ENCODE measurements around the gene SEMA5A. TPM values are rescaled to one million over a fixed set of nuclear protein-coding genes. Genes with fewer than 3 reads are reported as not detected.

Gene SEMA5A
- total RNA-seq, 1 experiment from 2014 or later, result 0.15 TPM

- CTCF ChIA-PET, result no interaction called here
- Histone ChIP-seq H3K36me3 (ENCODE audit: control insufficient read depth, insufficient read depth, low read length) (no peaks in the 10 kb centered on the region), H3K9me3 (ENCODE audit: control insufficient read depth, insufficient read depth, low read depth, low read length) (no peaks in the 10 kb centered on the region), H3K27ac (ENCODE audit: low read length) (no peak overlapping the region), H3K4me1 (ENCODE audit: control insufficient read depth, insufficient read depth, low read length) (no peaks in the 10 kb centered on the region), H3K4me3 (ENCODE audit: low read depth in 2 of 2, low read length in 2 of 2) (no peak overlapping the region), H3K27me3 (ENCODE audit: control insufficient read depth, insufficient read depth, low read length) (no peaks in the 10 kb centered on the region)
- no TSS peak for BruUV-seq (replicated peaks)
- no peak for TF ChIP-seq TCF7L2 (IDR thresholded peaks at IDR 0.05; ENCODE audit: low read depth, low read length)
- TF ChIP-seq SIN3A (IDR thresholded peaks at IDR 0.05; ENCODE audit: borderline replicate concordance, insufficient read depth, low read depth, low read length), result no peak
- no peak for TF ChIP-seq POLR2AphosphoS5 (IDR thresholded peaks at IDR 0.05; ENCODE audit: low read depth, low read length)
- TF ChIP-seq REST (IDR thresholded peaks at IDR 0.05; ENCODE audit: insufficient read depth in 1 of 2, low read depth in 2 of 2, low read length in 1 of 2), result no peak
- no peak for TF ChIP-seq CTCF (IDR thresholded peaks at IDR 0.05)
- POLR2A ChIA-PET, result no interaction called here
- ATAC-seq, result no peak
- in situ Hi-C loops (cut with HindIII; ENCODE audit: low pct_unique_long_range_greater_than_20kb, low sequenced_read_pairs), result no loop called here
- intact Hi-C loops (cut with micrococcal nuclease; ENCODE audit: unreplicated experiment), result no loop called here
- DNase-seq (ENCODE audit: low read depth, low spot score), result no peak
These were observed 25.0 kb upstream of the SEMA5A start for GRCh38 chr5:9570876-9571275.

- Histone ChIP-seq H3K9me3 (ENCODE audit: control insufficient read depth, insufficient read depth, low read depth, low read length) (no peaks in the 10 kb centered on the region), H3K27ac (ENCODE audit: low read length) (no peak overlapping the region), H3K27me3 (ENCODE audit: control insufficient read depth, insufficient read depth, low read length) (no peaks in the 10 kb centered on the region; the same call in 1 of the 2 replicates), H3K4me1 (ENCODE audit: control insufficient read depth, insufficient read depth, low read length) (no peaks in the 10 kb centered on the region), H3K4me3 (ENCODE audit: low read depth in 2 of 2, low read length in 2 of 2) (no peak overlapping the region), H3K36me3 (ENCODE audit: control insufficient read depth, insufficient read depth, low read length) (no peaks in the 10 kb centered on the region)
- POLR2A ChIA-PET, result no interaction called here
- in situ Hi-C loops (cut with HindIII; ENCODE audit: low pct_unique_long_range_greater_than_20kb, low sequenced_read_pairs) (no loop called here), intact Hi-C loops (cut with micrococcal nuclease; ENCODE audit: unreplicated experiment) (no loop called here)
- no peak for DNase-seq (ENCODE audit: low read depth, low spot score)
- no TSS peak for BruUV-seq (replicated peaks)
- ATAC-seq, result no peak
- TF ChIP-seq REST (IDR thresholded peaks at IDR 0.05; ENCODE audit: insufficient read depth in 1 of 2, low read depth in 2 of 2, low read length in 1 of 2) (no peak), SIN3A (IDR thresholded peaks at IDR 0.05; ENCODE audit: borderline replicate concordance, insufficient read depth, low read depth, low read length) (no peak), CTCF (IDR thresholded peaks at IDR 0.05) (no peak), POLR2AphosphoS5 (IDR thresholded peaks at IDR 0.05; ENCODE audit: low read depth, low read length) (no peak), TCF7L2 (IDR thresholded peaks at IDR 0.05; ENCODE audit: low read depth, low read length) (no peak)
- CTCF ChIA-PET, result no interaction called here
These were observed 21.2 kb upstream of the SEMA5A start for GRCh38 chr5:9567039-9567438.
